Transverse colon (tissue), 4 donors: ENCODE measurements around the gene HMCN2. TPM values are rescaled to one million over a fixed set of nuclear protein-coding genes. Genes with fewer than 3 reads are reported as not detected.

ENCODE experiments used
- DNase-seq: peaks from one replicate; pipeline ENCODE4 v3.0.0-alpha.2; 2019
- H3K27ac ChIP-seq, 4 donors: fragments of 200-600 bp; sonication (generic); 2 replicates each; pipeline ENCODE4 v1.5.1; 2016 to 2018; ENCODE audit warnings: inconsistent platforms in 4 of 4
- H3K27me3 ChIP-seq: fragments of 200-600 bp; sonication (generic); 2 replicates; pipeline ENCODE4 v1.5.1; 2017; ENCODE audit warnings: inconsistent platforms
- H3K36me3 ChIP-seq, 4 donors: fragments of 200-600 bp; sonication (generic); 2 replicates each; pipeline ENCODE4 v1.5.1; 2017 to 2019; ENCODE audit warnings: inconsistent platforms in 4 of 4
- H3K4me1 ChIP-seq, 4 donors: fragments of 200-600 bp; sonication (generic); 2 replicates each; pipeline ENCODE4 v1.5.1; 2017 to 2020; ENCODE audit warnings: inconsistent platforms in 4 of 4
- H3K4me3 ChIP-seq, 4 donors: fragments of 200-600 bp; sonication (generic); 1 replicate in 1 of 4; 2 replicates in 3 of 4; pipeline versions ENCODE4 v1.5.1 to v1.6.1; 2017 to 2019; ENCODE audit warnings: inconsistent platforms in 4 of 4
- H3K9me3 ChIP-seq, 2 donors: fragments of 200-600 bp; sonication (generic); 2 replicates each; pipeline ENCODE4 v1.5.1; 2017 to 2019; ENCODE audit warnings: inconsistent platforms in 2 of 2
- CTCF ChIP-seq, 5 experiments: fragments of 200-600 bp in 3 of 5; fragments of 450-650 bp in 2 of 5; sonication (generic) in 3 of 5; IDR thresholded peaks; 1 replicate in 2 of 5; 2 replicates in 3 of 5; pipeline ENCODE4 v1.5.1; 2016 to 2017; ENCODE audit warnings: antibody characterized with exemption in 5 of 5, inconsistent platforms in 3 of 5, mild to moderate bottlenecking in 2 of 5, moderate library complexity in 1 of 5
- EP300 ChIP-seq: sonication (generic); formaldehyde crosslinking; IDR thresholded peaks from one replicate; pipeline ENCODE4 v1.6.1; 2017; ENCODE audit warnings: antibody characterized with exemption, low read depth
- POLR2A ChIP-seq: fragments of 450-650 bp; IDR thresholded peaks from one replicate; pipeline ENCODE4 v1.6.1; 2016; ENCODE audit warnings: antibody characterized with exemption, mild to moderate bottlenecking, moderate library complexity
- POLR2AphosphoS5 ChIP-seq, 3 donors: sonication (generic); formaldehyde crosslinking; IDR thresholded peaks; one replicate each; pipeline ENCODE4 v1.6.1; 2016; ENCODE audit warnings: antibody characterized with exemption in 3 of 3
- WGBS, 2 donors: methylation state at CpG; one replicate each; pipeline ENCODE4 v1.1.5; 2018; ENCODE audit warnings: low coverage in 1 of 2; 5-methylcytosine and 5-hydroxymethylcytosine counted together
- in situ Hi-C, 4 donors: fragments of 200-750 bp; cut with MboI; loops; one replicate each; pipeline versions ENCODE4 v1.15.0 to v1.15.1; 2017; ENCODE audit warnings: low sequenced_read_pairs in 3 of 4, low pct_ligation_motif_present in 1 of 4, low pct_unique_long_range_greater_than_20kb in 1 of 4
- intact Hi-C: fragments of 100-400 bp; cut with DNase I; formaldehyde crosslinking; loops from one replicate; pipeline ENCODE4 v1.15.1; 2023; ENCODE audit warnings: low total_unique reads
- total RNA-seq, 4 donors: library from RNA; depleted of rRNA; stranded (reverse); fragments of >200 nt; gene quantifications; one replicate each; pipeline ENCODE4 v1.1.0, GENCODE V29; 2016

Gene HMCN2
- total RNA-seq, 4 donors from 2014 or later: 7.8 to 40.0 (median 15.2) TPM

- DNase-seq: no peak
- WGBS, 2 donors: 68 to 86% methylated on average over 4 to 13 of the region's 13 CpGs
- intact Hi-C loops (no loop called here), in situ Hi-C loops (no loop called here)
- H3K9me3 ChIP-seq: no peaks in the 10 kb centered on the region
- no peaks in the 10 kb centered on the region for H3K36me3 ChIP-seq
- peaks cover 0 to 8% (median 3%) of the 10 kb centered on the region in 4 donors for H3K4me1 ChIP-seq
- H3K4me3 ChIP-seq: no peak overlapping the region
- TF ChIP-seq EP300 (no peak), POLR2A (no peak), POLR2AphosphoS5 (IDR thresholded peaks at IDR 0.05) (no peak), CTCF (IDR thresholded peaks at IDR 0.05) (no peak)
- no peaks in the 10 kb centered on the region for H3K27me3 ChIP-seq
- H3K27ac ChIP-seq: no peak overlapping the region
Observed at GRCh38 chr9:130354378-130354777, 88.8 kb downstream of the HMCN2 start.

GRCh38 chr9:130354806-130355205 is 89.2 kb downstream of the HMCN2 start:
- no peaks in the 10 kb centered on the region for H3K36me3 ChIP-seq
- in situ Hi-C loops (no loop called here), intact Hi-C loops (no loop called here)
- no peak overlapping the region for H3K4me3 ChIP-seq
- H3K9me3 ChIP-seq: no peaks in the 10 kb centered on the region
- no peaks in the 10 kb centered on the region for H3K27me3 ChIP-seq
- 61 to 93% methylated on average over 3 to 18 of the region's 18 CpGs for WGBS, 2 donors
- peaks cover 0 to 8% (median 3%) of the 10 kb centered on the region in 4 donors for H3K4me1 ChIP-seq
- no peak overlapping the region for H3K27ac ChIP-seq
- TF ChIP-seq EP300: no peak
- TF ChIP-seq POLR2A: no peak
- TF ChIP-seq CTCF (IDR thresholded peaks at IDR 0.05): no peak
- TF ChIP-seq POLR2AphosphoS5 (IDR thresholded peaks at IDR 0.05): no peak
- no peak for DNase-seq

- H3K4me3 ChIP-seq: no peak overlapping the region
- in situ Hi-C loops: no loop called here
- 89 to 95% methylated on average over 4 to 8 of the region's 13 CpGs for WGBS, 2 donors
- H3K4me1 ChIP-seq: peaks cover 0 to 8% (median 3%) of the 10 kb centered on the region in 4 donors
- no peaks in the 10 kb centered on the region for H3K27me3 ChIP-seq
- H3K27ac ChIP-seq: no peak overlapping the region
- DNase-seq: no peak
- intact Hi-C loops: no loop called here
- TF ChIP-seq CTCF (IDR thresholded peaks at IDR 0.05) (no peak), POLR2A (no peak), POLR2AphosphoS5 (IDR thresholded peaks at IDR 0.05) (no peak), EP300 (no peak)
- no peaks in the 10 kb centered on the region for H3K36me3 ChIP-seq
- H3K9me3 ChIP-seq: no peaks in the 10 kb centered on the region
Observed at GRCh38 chr9:130356033-130356432, 90.5 kb downstream of the HMCN2 start.

GRCh38 chr9:130356877-130357584 is 91.5 kb downstream of the HMCN2 start:
- Histone ChIP-seq H3K36me3 (no peaks in the 10 kb centered on the region), H3K27me3 (no peaks in the 10 kb centered on the region), H3K27ac (no peak overlapping the region), H3K4me1 (peaks cover 0 to 8% (median 3%) of the 10 kb centered on the region in 4 donors), H3K9me3 (no peaks in the 10 kb centered on the region), H3K4me3 (no peak overlapping the region)
- TF ChIP-seq EP300: no peak
- TF ChIP-seq POLR2AphosphoS5 (IDR thresholded peaks at IDR 0.05): no peak
- no peak for TF ChIP-seq CTCF (IDR thresholded peaks at IDR 0.05)
- no peak for TF ChIP-seq POLR2A
- in situ Hi-C loops (no loop called here), intact Hi-C loops (no loop called here)
- DNase-seq: no peak
- 95% methylated on average over 1 of the region's 1 CpG; no CpG with 5 or more reads in 1 of the 2 donors for WGBS, 2 donors
